Rectal smooth muscle tissue (tissue), 1 donor: ENCODE measurements around the gene ELMO1.

Experiments
- H3K27ac ChIP-seq: one replicate; pipeline ENCODE4 v1.7.0; 2013; ENCODE audit warnings: low read depth, low read length, inconsistent platforms
- H3K27me3 ChIP-seq: one replicate; pipeline ENCODE4 v1.7.0; 2013; ENCODE audit warnings: low read length; ENCODE audit not compliant: control insufficient read depth, insufficient read depth
- H3K36me3 ChIP-seq: one replicate; pipeline ENCODE4 v1.7.0; 2013; ENCODE audit warnings: low read length; ENCODE audit not compliant: control insufficient read depth, insufficient read depth
- H3K4me1 ChIP-seq: one replicate; pipeline ENCODE4 v1.7.0; 2013; ENCODE audit warnings: low read length; ENCODE audit not compliant: control insufficient read depth, insufficient read depth
- H3K4me3 ChIP-seq: one replicate; pipeline ENCODE4 v1.7.0; 2013; ENCODE audit warnings: low read length
- H3K9ac ChIP-seq: one replicate; pipeline ENCODE4 v1.7.0; 2013; ENCODE audit warnings: low read length

The ELMO1 gene

DNA sequence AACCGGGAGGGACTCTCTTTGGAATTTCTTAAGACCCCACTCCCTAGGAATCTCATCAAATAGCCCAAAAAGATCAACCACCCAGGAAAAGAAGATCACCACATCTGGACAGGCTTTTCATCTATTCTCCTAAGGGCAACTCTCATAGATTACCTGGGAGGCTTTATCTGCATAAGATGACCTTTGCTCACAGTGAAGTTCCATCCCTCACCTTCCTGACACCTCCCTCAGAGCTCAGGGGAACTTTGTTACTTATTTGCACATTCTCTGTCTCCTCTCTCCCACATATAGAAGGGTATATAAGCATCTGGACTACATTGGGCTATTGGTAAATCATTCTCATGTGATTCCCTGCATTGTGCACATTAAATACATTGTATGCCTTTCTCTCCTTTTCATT, 80.1 kb downstream of the ELMO1 start:
- no peaks in the 10 kb centered on the region for H3K36me3 ChIP-seq
- H3K4me1 ChIP-seq = no peaks in the 10 kb centered on the region
- no peak overlapping the region for H3K27ac ChIP-seq
- no peak overlapping the region for H3K9ac ChIP-seq
- no peaks in the 10 kb centered on the region for H3K27me3 ChIP-seq
- no peak overlapping the region for H3K4me3 ChIP-seq

DNA sequence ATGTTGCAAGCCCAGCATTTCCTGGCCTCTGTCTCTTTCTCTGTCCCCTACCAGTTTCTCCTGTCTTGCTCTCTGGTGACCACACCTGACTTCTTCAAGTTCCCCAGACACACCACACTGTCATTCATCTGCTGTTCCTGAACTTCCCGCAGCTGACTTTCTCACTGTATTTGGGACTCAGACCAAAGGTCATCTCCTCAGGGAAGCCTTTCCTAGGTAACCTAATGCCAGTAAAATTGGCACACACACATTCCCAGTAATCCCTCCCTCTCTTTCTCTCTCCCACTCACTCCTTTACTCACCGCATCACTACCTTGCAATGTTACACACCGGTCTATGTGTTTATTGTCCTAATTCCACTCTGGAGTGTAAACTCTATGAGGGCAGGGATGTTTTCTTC, 81.7 kb downstream of the ELMO1 start:
- Histone ChIP-seq H3K36me3 (no peaks in the 10 kb centered on the region), H3K4me1 (no peaks in the 10 kb centered on the region), H3K27ac (no peak overlapping the region), H3K27me3 (no peaks in the 10 kb centered on the region), H3K4me3 (no peak overlapping the region), H3K9ac (no peak overlapping the region)

DNA sequence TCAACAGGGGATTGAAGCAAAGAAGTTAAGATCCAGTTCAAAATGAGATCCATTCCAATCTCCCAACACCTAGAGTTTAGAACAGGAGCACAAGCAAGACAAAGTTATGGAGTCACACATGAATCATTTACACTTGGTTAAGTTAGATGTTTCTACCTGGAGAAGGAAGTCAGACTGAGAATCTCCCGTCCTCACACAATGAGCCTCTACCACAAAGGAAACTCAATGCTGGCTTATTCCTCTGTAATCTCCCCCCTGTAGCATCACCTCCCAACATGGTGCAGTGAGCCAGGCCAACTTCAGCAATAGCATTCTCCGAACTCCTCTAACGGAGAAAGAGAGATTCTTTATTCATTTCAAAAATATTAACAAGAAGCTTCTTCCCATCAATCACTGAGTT, 82.2 kb downstream of the ELMO1 start:
- no peaks in the 10 kb centered on the region for H3K4me1 ChIP-seq
- H3K27ac ChIP-seq = no peak overlapping the region
- H3K4me3 ChIP-seq = no peak overlapping the region
- H3K36me3 ChIP-seq = no peaks in the 10 kb centered on the region
- no peak overlapping the region for H3K9ac ChIP-seq
- H3K27me3 ChIP-seq = no peaks in the 10 kb centered on the region

DNA sequence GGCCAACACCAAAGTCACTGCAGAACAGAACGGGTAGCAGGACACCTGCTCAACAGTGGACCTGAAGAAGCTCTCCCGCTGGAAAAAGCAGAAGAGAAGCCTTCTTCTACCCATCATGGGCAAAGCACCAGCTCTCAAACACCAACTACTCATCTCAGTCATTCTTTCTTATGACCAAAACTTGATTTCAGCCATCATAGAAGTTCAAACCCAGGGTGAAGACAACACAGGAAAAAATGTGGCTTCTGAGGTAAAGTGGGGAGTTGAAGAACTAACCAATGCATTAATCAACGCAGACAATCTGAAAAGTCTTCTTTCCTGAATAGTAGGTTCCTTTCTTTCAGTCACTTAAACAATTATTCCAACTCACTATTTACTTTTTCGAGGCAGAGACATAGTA, 83.3 kb downstream of the ELMO1 start:
- no peak overlapping the region for H3K27ac ChIP-seq
- no peaks in the 10 kb centered on the region for H3K36me3 ChIP-seq
- no peak overlapping the region for H3K9ac ChIP-seq
- H3K4me1 ChIP-seq = no peaks in the 10 kb centered on the region
- no peaks in the 10 kb centered on the region for H3K27me3 ChIP-seq
- no peak overlapping the region for H3K4me3 ChIP-seq

DNA sequence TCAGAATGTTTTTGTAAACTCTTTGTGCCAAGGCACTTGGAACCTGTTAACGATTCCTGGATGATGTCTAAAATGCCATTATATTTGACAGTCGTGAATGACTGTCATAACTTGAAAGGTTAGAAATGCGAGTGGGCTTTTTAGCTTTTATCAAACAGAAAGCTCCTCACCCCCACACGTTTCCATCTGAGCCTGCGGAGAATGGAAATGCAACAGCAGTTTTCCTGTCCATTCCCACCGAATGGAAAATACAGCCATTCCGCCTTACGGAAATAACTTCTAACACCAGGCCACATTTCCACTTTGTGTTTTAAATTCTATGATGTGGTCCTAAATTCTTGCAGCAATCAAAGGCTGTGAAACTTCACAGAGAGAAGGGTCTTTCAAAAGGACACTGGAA, 83.8 kb downstream of the ELMO1 start:
- Histone ChIP-seq H3K36me3 (no peaks in the 10 kb centered on the region), H3K27ac (no peak overlapping the region), H3K9ac (no peak overlapping the region), H3K4me3 (no peak overlapping the region), H3K4me1 (no peaks in the 10 kb centered on the region), H3K27me3 (no peaks in the 10 kb centered on the region)

DNA sequence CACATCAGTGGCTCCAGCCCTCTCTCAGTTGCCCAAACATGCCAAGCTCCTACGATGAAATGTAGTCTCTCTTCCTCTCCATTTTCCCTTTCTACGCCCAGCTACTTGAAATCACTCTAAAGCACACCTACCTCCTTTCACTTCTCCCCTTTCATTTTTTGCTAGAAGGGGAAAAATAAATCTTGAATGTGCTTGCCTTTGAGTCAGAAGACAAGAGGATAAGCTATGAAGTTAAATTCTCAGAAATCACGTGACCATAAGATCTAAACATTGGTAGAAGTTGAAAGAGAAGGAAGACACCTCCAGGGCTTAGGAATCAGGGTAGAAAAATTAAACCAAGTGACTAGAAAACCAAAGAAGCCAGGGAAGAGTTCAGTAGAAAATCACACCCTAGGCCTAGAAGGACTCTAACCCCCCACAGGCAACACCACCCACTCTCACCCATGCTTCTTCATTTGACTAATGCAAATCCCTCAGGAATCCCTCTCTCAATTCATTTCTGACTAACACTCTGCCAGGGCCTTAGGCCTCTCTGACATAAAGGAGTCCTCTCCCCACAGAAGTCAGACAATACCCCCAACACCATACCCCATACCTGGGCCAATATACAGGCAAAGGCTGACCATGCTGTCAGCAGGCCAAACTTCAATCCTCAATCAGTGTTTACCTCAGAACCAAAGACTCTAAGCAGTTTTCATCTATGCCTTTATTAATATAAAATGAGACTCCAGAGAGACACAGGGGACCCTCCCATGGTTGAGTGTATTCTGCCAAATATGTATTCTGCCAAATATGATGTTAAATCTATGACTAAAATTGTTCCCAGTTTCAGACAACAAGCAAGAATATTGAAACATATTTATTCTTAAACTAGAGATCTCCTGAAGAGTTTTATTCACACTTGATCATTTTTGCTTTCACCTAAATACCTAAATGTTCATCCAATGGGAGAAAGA, 84.8 kb downstream of the ELMO1 start:
- Histone ChIP-seq H3K27me3 (no peaks in the 10 kb centered on the region), H3K9ac (no peak overlapping the region), H3K36me3 (no peaks in the 10 kb centered on the region), H3K4me1 (no peaks in the 10 kb centered on the region), H3K27ac (no peak overlapping the region), H3K4me3 (no peak overlapping the region)

- Histone ChIP-seq H3K27me3 (no peaks in the 10 kb centered on the region), H3K4me3 (no peak overlapping the region), H3K4me1 (no peaks in the 10 kb centered on the region), H3K36me3 (no peaks in the 10 kb centered on the region), H3K27ac (no peak overlapping the region), H3K9ac (no peak overlapping the region)
These were observed 85.9 kb downstream of the ELMO1 start for GRCh38 chr7:37362802-37363201.

GRCh38 chr7:37360484-37360883, 88.2 kb downstream of the ELMO1 start:
- no peak overlapping the region for H3K9ac ChIP-seq
- no peaks in the 10 kb centered on the region for H3K36me3 ChIP-seq
- H3K4me1 ChIP-seq = no peaks in the 10 kb centered on the region
- H3K27ac ChIP-seq = no peak overlapping the region
- H3K27me3 ChIP-seq = no peaks in the 10 kb centered on the region
- no peak overlapping the region for H3K4me3 ChIP-seq

GRCh38 chr7:37359662-37360444, 88.8 kb downstream of the ELMO1 start:
- H3K27ac ChIP-seq = no peak overlapping the region
- H3K9ac ChIP-seq = no peak overlapping the region
- no peaks in the 10 kb centered on the region for H3K36me3 ChIP-seq
- no peaks in the 10 kb centered on the region for H3K27me3 ChIP-seq
- H3K4me3 ChIP-seq = no peak overlapping the region
- no peaks in the 10 kb centered on the region for H3K4me1 ChIP-seq

DNA sequence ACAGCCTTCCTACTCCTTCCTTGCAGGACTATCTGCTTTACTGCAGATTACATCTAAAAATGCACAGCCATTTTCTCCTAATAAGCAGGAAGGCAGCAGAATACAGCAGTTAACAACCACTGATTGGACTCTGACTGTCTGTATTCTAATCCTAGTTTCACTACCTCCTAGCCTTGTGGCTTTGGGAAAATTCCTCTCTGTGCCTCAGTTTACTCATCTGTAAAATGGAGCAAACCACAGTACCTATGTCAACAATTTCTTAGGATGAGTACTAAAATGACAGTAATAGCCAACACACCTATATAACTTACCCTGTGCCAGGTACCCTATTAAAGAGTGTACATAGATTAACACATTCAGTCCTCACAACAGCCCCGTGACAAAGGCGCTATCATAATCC, 89.5 kb downstream of the ELMO1 start:
- H3K9ac ChIP-seq = no peak overlapping the region
- H3K4me1 ChIP-seq = no peaks in the 10 kb centered on the region
- H3K27ac ChIP-seq = no peak overlapping the region
- H3K4me3 ChIP-seq = no peak overlapping the region
- H3K36me3 ChIP-seq = no peaks in the 10 kb centered on the region
- H3K27me3 ChIP-seq = no peaks in the 10 kb centered on the region

GRCh38 chr7:37357637-37357996, 91.0 kb downstream of the ELMO1 start:
- Histone ChIP-seq H3K36me3 (no peaks in the 10 kb centered on the region), H3K4me3 (no peak overlapping the region), H3K9ac (no peak overlapping the region), H3K4me1 (no peaks in the 10 kb centered on the region), H3K27ac (no peak overlapping the region), H3K27me3 (no peaks in the 10 kb centered on the region)

GRCh38 chr7:37356911-37357636, 91.6 kb downstream of the ELMO1 start:
- no peak overlapping the region for H3K27ac ChIP-seq
- H3K9ac ChIP-seq = no peak overlapping the region
- no peaks in the 10 kb centered on the region for H3K36me3 ChIP-seq
- H3K4me3 ChIP-seq = no peak overlapping the region
- H3K4me1 ChIP-seq = no peaks in the 10 kb centered on the region
- no peaks in the 10 kb centered on the region for H3K27me3 ChIP-seq
